ENCODE results near the gene CNOT3. TPM values are rescaled to one million over a fixed set of nuclear protein-coding genes. Genes with fewer than 3 reads are reported as not detected.

CNOT3 gene
- total and polyA plus RNA-seq, 2 of the 13 experiments (the other 11 are each of a cell fraction or from before 2014, with no cell fraction given) = 4.3 to 5.8 TPM

DNA sequence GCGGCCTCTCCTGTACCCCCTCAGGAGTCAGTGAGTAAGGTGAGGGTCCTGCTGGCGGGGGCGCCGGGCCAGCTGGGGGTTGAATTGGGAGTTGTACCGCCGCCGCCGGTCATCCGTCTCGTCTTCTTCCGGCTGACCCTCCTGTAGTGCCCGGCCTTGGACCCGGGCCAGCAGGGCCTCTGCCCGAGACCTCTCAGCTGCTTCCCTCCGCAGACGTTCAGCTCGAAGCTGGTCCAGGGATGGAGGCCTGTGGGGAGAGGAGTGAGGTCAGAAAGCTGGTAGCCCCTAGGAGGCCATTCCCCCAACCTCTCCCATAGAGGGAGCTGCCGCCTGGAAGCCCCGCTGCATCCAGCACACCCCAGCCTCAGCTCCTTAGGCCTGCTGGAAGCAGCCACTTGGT, 18.1 kb downstream of the CNOT3 start (continued):
- TF ChIP-seq, protein P1, sequence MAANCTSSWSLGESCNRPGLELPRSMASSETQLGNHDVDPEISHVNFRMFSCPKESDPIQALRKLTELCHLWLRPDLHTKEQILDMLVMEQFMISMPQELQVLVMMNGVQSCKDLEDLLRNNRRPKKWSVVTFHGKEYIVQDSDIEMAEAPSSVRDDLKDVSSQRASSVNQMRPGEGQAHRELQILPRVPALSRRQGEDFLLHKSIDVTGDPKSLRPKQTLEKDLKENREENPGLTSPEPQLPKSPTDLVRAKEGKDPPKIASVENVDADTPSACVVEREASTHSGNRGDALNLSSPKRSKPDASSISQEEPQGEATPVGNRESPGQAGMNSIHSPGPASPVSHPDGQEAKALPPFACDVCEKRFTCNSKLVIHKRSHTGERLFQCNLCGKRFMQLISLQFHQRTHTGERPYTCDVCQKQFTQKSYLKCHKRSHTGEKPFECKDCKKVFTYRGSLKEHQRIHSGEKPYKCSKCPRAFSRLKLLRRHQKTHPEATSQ (CRISPR knock-in tag; IDR thresholded peaks at IDR 0.05; ENCODE audit: borderline replicate concordance) = no peak
- TF ChIP-seq POLR2G (IDR thresholded peaks at IDR 0.05; ENCODE audit: low read depth, low read length) = peak; percentile 42; the same call in 1 of the 2 replicates
- no peak for TF ChIP-seq ZNF75D (CRISPR knock-in tag; IDR thresholded peaks at IDR 0.05; ENCODE audit: borderline replicate concordance)
- no peak for TF ChIP-seq KDM5A (IDR thresholded peaks at IDR 0.05; ENCODE audit: borderline replicate concordance, low read length)
- no peak for TF ChIP-seq SMAD3 (CRISPR knock-in tag; IDR thresholded peaks at IDR 0.05)
- TF ChIP-seq RARA (CRISPR knock-in tag; IDR thresholded peaks at IDR 0.05) = no peak
- TF ChIP-seq ZNF337 (CRISPR knock-in tag; IDR thresholded peaks at IDR 0.05; ENCODE audit: borderline replicate concordance, low read depth) = no peak
- peak; percentile 73 for TF ChIP-seq RBFOX2 (IDR thresholded peaks at IDR 0.05; ENCODE audit: low read depth, low read length)
- TF ChIP-seq, protein P2, sequence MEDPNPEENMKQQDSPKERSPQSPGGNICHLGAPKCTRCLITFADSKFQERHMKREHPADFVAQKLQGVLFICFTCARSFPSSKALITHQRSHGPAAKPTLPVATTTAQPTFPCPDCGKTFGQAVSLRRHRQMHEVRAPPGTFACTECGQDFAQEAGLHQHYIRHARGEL (CRISPR knock-in tag; IDR thresholded peaks at IDR 0.05) = no peak
- TF ChIP-seq SYNCRIP (IDR thresholded peaks at IDR 0.05; ENCODE audit: insufficient read depth, low read depth, low read length) = no peak
- no peak for TF ChIP-seq ZNF335 (CRISPR knock-in tag; IDR thresholded peaks at IDR 0.05)
- TF ChIP-seq, protein P3, sequence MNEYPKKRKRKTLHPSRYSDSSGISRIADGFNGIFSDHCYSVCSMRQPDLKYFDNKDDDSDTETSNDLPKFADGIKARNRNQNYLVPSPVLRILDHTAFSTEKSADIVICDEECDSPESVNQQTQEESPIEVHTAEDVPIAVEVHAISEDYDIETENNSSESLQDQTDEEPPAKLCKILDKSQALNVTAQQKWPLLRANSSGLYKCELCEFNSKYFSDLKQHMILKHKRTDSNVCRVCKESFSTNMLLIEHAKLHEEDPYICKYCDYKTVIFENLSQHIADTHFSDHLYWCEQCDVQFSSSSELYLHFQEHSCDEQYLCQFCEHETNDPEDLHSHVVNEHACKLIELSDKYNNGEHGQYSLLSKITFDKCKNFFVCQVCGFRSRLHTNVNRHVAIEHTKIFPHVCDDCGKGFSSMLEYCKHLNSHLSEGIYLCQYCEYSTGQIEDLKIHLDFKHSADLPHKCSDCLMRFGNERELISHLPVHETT (CRISPR knock-in tag; conservative IDR thresholded peaks at IDR 0.05) = no peak
- no peak for TF ChIP-seq NFKB2 (CRISPR knock-in tag; IDR thresholded peaks at IDR 0.05; ENCODE audit: borderline replicate concordance)
- no peak for TF ChIP-seq SMAD9 (CRISPR knock-in tag; IDR thresholded peaks at IDR 0.05)
- peak; percentile 88 for TF ChIP-seq RBM22 (optimal IDR thresholded peaks at IDR 0.05; ENCODE audit: low read length)
- TF ChIP-seq HHEX (CRISPR knock-in tag; IDR thresholded peaks at IDR 0.05) = no peak
- peak; percentile 90 for TF ChIP-seq AGO2 (optimal IDR thresholded peaks at IDR 0.05; ENCODE audit: low read depth, low read length)
- TF ChIP-seq PAX8 (CRISPR knock-in tag; IDR thresholded peaks at IDR 0.05; ENCODE audit: borderline replicate concordance) = no peak
- TF ChIP-seq, protein P4, sequence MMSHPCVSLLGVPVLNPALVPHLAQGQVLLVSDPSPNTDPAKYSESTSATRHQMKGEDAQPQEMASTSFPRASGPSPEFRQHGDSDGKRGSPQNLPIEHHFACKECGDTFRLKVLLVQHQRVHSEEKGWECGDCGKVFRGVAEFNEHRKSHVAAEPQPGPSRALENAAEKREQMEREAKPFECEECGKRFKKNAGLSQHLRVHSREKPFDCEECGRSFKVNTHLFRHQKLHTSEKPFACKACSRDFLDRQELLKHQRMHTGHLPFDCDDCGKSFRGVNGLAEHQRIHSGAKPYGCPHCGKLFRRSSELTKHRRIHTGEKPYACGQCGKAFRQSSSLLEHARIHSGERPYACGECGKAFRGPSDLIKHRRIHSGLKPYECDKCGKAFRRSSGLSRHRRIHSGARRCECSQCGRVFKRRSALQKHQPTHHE (CRISPR knock-in tag; IDR thresholded peaks at IDR 0.05; ENCODE audit: borderline replicate concordance) = no peak
- TF ChIP-seq, protein P5, sequence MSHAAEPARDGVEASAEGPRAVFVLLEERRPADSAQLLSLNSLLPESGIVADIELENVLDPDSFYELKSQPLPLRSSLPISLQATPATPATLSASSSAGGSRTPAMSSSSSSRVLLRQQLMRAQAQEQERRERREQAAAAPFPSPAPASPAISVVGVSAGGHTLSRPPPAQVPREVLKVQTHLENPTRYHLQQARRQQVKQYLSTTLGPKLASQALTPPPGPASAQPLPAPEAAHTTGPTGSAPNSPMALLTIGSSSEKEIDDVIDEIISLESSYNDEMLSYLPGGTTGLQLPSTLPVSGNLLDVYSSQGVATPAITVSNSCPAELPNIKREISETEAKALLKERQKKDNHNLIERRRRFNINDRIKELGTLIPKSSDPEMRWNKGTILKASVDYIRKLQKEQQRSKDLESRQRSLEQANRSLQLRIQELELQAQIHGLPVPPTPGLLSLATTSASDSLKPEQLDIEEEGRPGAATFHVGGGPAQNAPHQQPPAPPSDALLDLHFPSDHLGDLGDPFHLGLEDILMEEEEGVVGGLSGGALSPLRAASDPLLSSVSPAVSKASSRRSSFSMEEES (CRISPR knock-in tag; IDR thresholded peaks at IDR 0.05) = no peak
- TF ChIP-seq ATF1 (CRISPR knock-in tag; IDR thresholded peaks at IDR 0.05) = no peak
- TF ChIP-seq ZNF549 (CRISPR knock-in tag; IDR thresholded peaks at IDR 0.05) = no peak
- no peak for TF ChIP-seq MED13 (CRISPR knock-in tag; IDR thresholded peaks at IDR 0.05)
- TF ChIP-seq AGO1 (IDR thresholded peaks at IDR 0.05; ENCODE audit: low read depth, low read length, poor library complexity, severe bottlenecking) = peak; percentile 50
- TF ChIP-seq KAT8 (CRISPR knock-in tag; IDR thresholded peaks at IDR 0.05) = no peak
- no peak for TF ChIP-seq ZFP36 (IDR thresholded peaks at IDR 0.05; ENCODE audit: borderline replicate concordance, low read depth, low read length, partially characterized antibody)
- TF ChIP-seq KAT2B (IDR thresholded peaks at IDR 0.05; ENCODE audit: borderline replicate concordance, low read depth, low read length) = no peak

Measured in HepG2 (cell line).